HG03097 (cell line): ENCODE data around the gene CFHR4.
"Not testable (repeated sequence)": the region's sequence is repeated elsewhere in the genome, so short reads cannot be mapped to it uniquely, and the experiment has no call there.

Source experiments
- ATAC-seq: cut with Tn5 transposase; IDR thresholded peaks from one replicate; pipeline ENCODE4 v1.9.1; 2021; ENCODE audit not compliant: unreplicated experiment, low FRiP score

The CFHR4 gene

DNA sequence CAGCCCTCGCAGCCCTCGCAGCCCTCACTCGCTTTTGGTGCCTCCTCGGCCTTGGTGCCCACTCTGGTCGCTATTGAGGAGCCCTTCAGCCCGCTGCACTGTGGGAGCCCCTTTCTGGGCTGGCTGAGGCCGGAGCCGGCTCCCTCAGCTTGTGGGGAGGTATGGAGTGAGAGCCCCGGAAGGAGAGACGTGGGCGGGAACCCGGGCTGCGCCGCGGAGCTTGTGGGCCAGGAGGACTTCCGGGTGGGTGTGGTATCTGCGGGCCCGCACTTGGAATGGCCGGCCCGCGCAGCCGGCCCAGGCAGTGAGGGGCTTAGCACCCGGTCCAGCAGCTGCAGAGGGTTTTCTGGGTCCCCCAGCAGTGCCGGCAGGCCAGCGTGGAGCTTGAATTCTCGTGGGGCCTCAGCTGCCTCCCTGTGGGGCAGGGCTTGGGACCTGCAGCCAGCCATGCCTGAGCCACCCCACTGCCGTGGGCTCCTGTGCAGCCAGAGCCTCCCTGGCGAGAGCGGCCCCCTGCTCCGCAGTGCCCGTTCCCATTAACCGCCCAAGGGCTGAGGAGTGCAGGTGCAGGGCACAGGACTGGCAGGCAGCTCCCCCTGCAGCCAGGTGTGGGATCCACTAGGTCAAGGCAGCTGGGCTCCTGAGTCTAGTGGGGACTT is 45.8 kb downstream of the CFHR4 start:
- ATAC-seq, result no peak

DNA sequence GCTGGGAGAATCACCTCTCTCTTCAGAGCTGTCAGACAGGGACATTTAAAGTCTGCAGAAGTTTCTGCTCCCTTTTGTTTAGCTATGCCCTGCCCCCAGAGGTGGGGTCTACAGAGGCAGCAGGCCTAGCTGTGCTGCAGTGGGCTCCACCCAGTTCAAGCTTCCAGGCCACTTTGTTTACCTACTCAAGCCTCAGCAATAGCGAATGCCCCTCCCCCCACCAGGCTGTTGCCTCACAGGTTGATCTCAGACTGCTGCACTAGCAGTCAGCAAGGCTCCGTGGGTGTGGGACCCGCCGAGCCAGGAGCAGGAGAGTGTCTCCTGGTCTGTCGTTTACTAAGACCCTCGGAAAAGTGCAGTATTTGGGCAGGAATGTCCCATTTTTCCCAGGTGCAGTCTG is 53.6 kb downstream of the CFHR4 start:
- not testable (repeated sequence) for ATAC-seq

DNA sequence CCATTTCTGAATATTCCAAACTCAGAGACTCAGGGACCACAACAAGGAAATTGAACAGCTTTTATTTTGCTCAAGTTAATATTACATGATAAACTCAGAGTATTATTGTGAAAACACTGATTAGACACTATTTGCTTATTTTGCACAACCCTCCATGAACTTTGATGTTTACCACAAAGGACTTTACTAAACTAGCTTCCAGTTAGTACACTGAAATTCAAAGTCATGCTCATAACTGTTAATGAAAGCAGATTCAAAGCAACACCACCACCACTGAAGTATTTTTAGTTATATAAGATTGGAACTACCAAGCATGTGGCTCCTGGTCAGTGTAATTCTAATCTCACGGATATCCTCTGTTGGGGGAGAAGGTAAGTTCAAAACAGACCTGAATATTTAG is 55.7 kb downstream of the CFHR4 start, which contains the start of gene CFHR2:
Gene CFHR2, plus strand, starts transcription at position 171 of the 400 bp plus-strand sequence. Its CDS starts 143 bp downstream, at position 314.
- ATAC-seq, result not testable (repeated sequence)

DNA sequence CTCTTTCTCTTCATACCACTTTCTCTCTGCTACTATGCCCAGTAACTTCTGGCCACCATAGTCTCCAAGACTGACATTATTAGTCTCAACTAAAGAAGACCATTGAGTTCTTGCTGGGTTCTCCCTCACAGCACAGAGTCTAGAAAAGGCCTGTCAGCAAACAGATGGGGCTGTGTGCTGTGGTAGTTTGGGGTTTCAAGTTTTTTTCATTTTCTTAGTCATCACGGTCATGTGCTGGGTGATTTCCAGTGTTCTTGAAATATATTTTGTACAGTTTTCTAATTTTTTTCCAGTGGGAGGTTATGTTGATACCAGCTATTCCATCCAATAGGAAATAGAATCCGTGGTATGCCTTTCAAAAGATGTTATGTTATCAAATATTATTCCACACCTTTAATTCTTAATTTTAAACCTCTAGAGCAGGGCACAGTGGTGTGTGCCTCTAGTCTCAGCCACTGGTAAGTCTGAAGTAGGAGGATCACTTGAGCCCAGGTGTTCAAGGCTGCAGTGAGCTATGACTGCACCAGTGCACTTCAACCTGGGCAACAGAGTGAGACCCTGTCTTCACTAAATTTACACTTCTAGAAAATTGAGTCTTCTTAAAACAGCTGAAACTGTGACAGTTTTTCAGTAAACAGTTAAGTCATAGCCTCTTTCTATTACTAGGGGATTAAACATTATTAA is 64.0 kb downstream of the CFHR4 start:
- ATAC-seq, result no peak

DNA sequence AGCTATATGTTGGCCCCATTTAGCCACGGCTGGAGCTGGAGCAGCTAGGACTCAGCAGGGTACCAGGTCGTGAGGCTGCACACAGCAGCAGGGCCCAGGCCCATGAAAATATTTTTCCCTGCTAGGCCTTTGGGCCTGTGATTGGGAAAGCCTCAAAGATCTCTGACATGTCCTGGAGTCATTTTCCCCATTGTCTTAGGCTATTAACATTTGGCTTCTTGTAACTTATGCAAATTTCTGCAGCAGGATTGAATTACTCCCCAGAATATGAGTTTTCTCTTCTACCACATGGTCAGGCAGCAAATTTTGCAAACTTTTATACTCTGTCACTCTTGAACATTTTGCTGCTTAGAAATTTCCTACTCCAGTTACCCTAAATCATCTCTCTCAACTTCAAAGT is 66.9 kb downstream of the CFHR4 start:
- ATAC-seq, result no peak

DNA sequence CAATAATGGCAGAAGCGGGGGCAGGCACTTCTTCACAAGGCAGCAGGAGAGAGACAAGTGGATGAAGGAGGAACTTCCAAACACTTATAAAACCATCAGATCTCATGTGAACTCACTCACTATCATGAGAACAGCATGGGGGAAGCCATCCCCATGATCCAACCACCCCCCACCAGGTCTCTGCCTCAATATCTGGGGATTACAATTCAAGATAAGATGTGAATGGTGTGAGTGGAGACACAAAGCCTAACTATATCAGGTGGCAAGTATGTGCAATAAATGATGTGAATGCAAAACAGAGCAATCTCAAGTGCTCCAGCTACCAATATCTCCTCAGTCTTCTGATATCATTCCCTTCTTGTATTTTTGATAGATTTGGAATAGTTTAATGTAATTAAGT is 68.1 kb downstream of the CFHR4 start:
- no peak for ATAC-seq

DNA sequence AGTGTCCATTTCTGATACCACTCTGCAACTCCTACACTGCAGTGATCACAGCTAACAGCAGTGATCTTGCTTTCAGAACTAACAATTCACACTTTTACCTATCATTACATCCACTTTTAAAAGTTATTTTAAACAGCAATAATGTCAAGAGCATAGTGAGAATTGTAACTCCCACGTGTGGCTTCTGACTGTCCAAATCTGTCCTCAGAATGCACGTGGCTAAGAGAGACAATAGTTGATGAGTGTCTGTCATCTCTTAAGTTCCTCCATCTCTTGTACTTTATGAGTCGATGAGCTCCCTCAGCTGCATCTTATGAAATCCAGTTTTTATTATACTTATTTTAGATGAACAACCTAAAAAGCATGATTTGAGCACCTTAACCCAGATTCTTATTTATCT is 73.0 kb downstream of the CFHR4 start:
- no peak for ATAC-seq
